Measurements from ENCODE around the gene ROBO1.
A peak's percentile ranks its signal among the peaks of the same experiment; 100 is the strongest.

The ROBO1 gene

GRCh38 chr3:79011821-79012529 lies 755.8 kb downstream of the ROBO1 start:
- no peak for DNase-seq (ENCODE audit: low spot score)

- DNase-seq (ENCODE audit: low spot score), result no peak
Measured at GRCh38 chr3:79009861-79010260, 757.9 kb downstream of the ROBO1 start.

- DNase-seq (ENCODE audit: low spot score), result no peak
Measured at GRCh38 chr3:79006077-79006476, 761.7 kb downstream of the ROBO1 start.

- DNase-seq (ENCODE audit: low spot score), result no peak
Measured at GRCh38 chr3:79005084-79005483, 762.7 kb downstream of the ROBO1 start.

GRCh38 chr3:79003994-79004393 lies 763.8 kb downstream of the ROBO1 start:
- DNase-seq (ENCODE audit: low spot score), result no peak

- DNase-seq (ENCODE audit: low spot score), result no peak
Measured at GRCh38 chr3:79002465-79003372, 765.1 kb downstream of the ROBO1 start.

- DNase-seq (ENCODE audit: low spot score), result no peak
Measured at GRCh38 chr3:79001255-79001654, 766.5 kb downstream of the ROBO1 start.

GRCh38 chr3:78999139-78999538 lies 768.7 kb downstream of the ROBO1 start:
- DNase-seq (ENCODE audit: low spot score), result no peak

GRCh38 chr3:78995087-78995486 lies 772.7 kb downstream of the ROBO1 start:
- no peak for DNase-seq (ENCODE audit: low spot score)

- DNase-seq (ENCODE audit: low spot score), result no peak
Measured at GRCh38 chr3:78994174-78995027, 773.4 kb downstream of the ROBO1 start.

GRCh38 chr3:78993375-78993774 lies 774.4 kb downstream of the ROBO1 start:
- no peak for DNase-seq (ENCODE audit: low spot score)

- DNase-seq (ENCODE audit: low spot score), result no peak
Measured at GRCh38 chr3:78992830-78993229, 775.0 kb downstream of the ROBO1 start.

GRCh38 chr3:78992400-78992799 lies 775.4 kb downstream of the ROBO1 start:
- no peak for DNase-seq (ENCODE audit: low spot score)

GRCh38 chr3:78991656-78992055 lies 776.1 kb downstream of the ROBO1 start:
- DNase-seq (ENCODE audit: low spot score), result no peak

GRCh38 chr3:78990156-78990555 lies 777.6 kb downstream of the ROBO1 start:
- DNase-seq (ENCODE audit: low spot score), result no peak

- DNase-seq (ENCODE audit: low spot score), result peak; percentile 32
Measured at GRCh38 chr3:78988324-78988723, 779.5 kb downstream of the ROBO1 start.

GRCh38 chr3:78986416-78987101 lies 781.2 kb downstream of the ROBO1 start:
- no peak for DNase-seq (ENCODE audit: low spot score)

- DNase-seq (ENCODE audit: low spot score), result no peak
Measured at GRCh38 chr3:78985981-78986380, 781.8 kb downstream of the ROBO1 start.

GRCh38 chr3:78979028-78979427 lies 788.8 kb downstream of the ROBO1 start:
- no peak for DNase-seq (ENCODE audit: low spot score)

GRCh38 chr3:78978037-78978436 lies 789.8 kb downstream of the ROBO1 start:
- DNase-seq (ENCODE audit: low spot score), result no peak

GRCh38 chr3:78977073-78977472 lies 790.7 kb downstream of the ROBO1 start:
- no peak for DNase-seq (ENCODE audit: low spot score)

- no peak for DNase-seq (ENCODE audit: low spot score)
Measured at GRCh38 chr3:78976200-78976599, 791.6 kb downstream of the ROBO1 start.
